ENCODE measurements around the gene MTMR6.
"Not testable (repeated sequence)": the region's sequence is repeated elsewhere in the genome, so short reads cannot be mapped to it uniquely, and the experiment has no call there.

MTMR6 gene

GRCh38 chr13:25286969-25287961 lies at the start of gene MTMR6:
Gene MTMR6 (minus strand): TSS chr13:25287488. CDS start chr13:25287247, 241 bp downstream.
- peak; percentile 93 to 97 for DNase-seq (ENCODE audit: low read depth in 2 of 2)

- no peak for DNase-seq (ENCODE audit: low read depth in 2 of 2)
Observed at GRCh38 chr13:25335856-25336255, 48.6 kb upstream of the MTMR6 start.

DNA sequence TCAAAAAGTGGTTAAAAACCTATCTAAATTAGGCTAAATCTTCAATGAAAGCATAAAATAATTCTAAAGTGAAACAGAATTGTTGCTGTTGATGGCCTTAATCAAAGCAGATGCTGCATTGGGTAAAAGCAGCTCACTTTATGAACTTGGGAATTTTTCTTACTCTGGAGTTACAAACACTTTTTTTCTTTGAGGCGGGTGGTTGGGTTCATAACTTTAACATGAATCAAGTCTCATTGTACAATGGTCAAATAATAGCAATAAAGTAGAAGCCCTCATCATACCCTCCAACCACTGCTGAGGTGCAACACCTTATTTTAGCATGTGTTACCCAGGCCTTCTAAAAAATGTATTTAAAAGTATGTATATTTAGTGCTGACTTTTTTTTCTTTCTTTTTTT lies 43.3 kb upstream of the MTMR6 start:
- DNase-seq (ENCODE audit: low read depth in 2 of 2) = no peak

DNA sequence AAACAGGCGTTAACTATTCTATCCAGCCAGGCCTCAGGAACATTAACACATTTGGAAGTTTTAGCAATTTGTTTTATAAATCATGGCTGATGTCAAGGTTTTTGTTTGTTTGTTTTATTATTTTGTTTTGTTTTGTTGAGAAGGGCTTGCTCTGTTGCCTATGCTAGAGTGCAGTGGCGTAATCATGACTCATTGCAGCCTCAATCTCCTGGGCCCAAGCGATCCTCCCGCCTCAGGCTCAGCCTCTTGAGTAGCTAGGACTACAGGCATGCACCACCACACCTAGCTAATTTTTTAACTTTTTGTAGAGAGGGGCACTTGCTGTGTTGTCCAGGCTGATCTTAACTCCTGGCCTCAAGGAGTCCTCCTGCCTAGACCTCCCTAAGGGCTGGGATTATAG lies 42.4 kb upstream of the MTMR6 start:
- no peak for DNase-seq (ENCODE audit: low read depth in 2 of 2)

DNA sequence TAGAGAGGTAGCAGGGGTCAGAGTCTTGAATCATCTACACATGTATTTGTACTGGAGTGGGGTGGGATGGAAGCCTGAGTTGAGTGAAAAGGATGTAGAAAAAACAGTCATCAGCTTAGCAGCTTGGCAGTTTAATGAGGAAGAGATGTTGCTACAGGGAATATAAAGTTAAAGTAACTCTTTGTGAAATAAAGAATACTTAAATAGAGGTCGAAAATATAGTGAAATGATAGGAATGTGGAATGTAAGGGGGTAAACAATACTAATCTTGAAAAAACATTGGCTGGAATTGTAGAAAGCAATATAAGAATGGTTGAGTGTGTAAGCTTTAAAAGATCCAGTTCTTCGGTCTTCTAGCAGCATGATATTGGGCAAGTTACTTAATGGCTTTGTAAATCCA lies 36.8 kb upstream of the MTMR6 start:
- DNase-seq (ENCODE audit: low read depth in 2 of 2) = no peak

GRCh38 chr13:25319771-25320170 lies 32.5 kb upstream of the MTMR6 start:
- DNase-seq (ENCODE audit: low read depth in 2 of 2) = no peak

DNA sequence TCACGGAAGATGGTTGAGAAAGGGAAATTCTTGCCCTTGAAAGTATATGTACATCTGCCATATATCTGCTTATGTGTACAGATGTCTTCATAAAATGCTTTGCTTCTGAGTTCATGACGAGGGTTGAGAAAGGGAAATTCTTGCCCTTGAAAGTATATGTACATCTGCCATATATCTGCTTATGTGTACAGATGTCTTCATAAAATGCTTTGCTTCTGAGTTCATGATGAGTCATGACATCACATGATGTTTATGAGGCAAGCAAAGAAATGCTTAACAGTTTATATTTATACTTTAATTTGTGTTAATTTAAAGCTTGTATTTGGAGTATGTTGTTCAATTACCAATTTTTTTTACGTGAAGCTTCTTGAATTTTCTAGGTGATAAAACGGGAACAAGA lies 31.7 kb upstream of the MTMR6 start:
- not testable (repeated sequence) for DNase-seq (ENCODE audit: low read depth in 2 of 2)

DNA sequence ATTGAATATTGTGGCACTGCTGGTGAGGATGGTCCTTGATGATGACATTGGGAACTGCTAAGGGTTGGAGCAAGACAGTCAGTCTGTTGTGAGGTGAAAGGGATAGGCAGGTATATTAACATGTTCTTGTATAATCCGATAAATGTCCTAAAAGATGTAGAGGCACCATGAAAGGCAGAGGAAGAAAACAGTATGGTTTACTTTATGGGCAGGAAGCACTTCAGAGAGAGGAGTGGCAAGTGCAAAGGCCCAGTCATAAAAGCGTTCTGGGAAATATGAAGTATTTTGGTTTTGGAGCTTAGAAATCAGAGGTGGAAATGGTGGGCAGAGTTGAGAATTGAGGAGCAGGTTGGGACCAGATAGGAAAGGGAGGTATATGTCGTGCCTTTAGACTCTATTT lies 23.6 kb upstream of the MTMR6 start:
- no peak for DNase-seq (ENCODE audit: low read depth in 2 of 2)

- DNase-seq (ENCODE audit: low read depth in 2 of 2) = no peak
Observed at GRCh38 chr13:25306671-25307464, 19.6 kb upstream of the MTMR6 start.

GRCh38 chr13:25302121-25302520 lies 14.8 kb upstream of the MTMR6 start:
- DNase-seq (ENCODE audit: low read depth in 2 of 2) = no peak

DNA sequence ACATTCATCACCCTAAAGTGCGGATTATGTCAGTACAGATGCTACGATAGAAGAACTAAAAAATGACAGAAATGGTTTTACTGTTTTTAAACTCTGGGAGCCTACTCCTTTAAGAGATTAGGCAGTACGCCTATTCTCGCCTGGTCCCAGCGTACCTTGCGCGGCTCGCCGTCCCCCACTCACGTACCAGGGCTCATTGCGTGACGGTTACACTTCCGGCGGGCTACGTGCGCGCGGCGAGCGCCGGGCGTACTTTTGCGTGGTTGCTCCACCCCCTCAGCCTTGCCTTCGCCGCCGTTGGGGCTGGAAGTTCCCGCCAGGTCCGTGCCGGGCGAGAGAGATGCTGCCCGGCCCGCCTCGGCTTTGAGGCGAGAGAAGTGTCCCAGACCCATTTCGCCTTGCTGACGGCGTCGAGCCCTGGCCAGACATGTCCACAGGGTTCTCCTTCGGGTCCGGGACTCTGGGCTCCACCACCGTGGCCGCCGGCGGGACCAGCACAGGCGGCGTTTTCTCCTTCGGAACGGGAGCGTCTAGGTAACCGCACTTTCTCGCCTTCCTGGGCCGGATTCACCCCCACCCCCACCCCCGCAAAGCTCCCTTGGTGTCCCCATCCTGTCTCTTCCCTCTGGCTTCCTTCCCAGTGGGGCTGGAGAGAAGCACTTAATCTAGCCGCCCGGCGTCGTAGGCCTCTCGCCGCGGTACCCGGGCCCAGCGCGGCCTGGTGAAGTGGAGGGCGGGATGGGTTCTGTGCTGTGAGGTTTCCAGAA lies 14.2 kb upstream of the MTMR6 start, which contains the start of gene NUP58:
TSS of gene NUP58 (plus strand) at position 279 of the 767 bp plus-strand sequence. CDS start at position 428, 149 bp downstream.
- peak; percentile 85 to 91 for DNase-seq (ENCODE audit: low read depth in 2 of 2)

GRCh38 chr13:25300861-25301346 lies 13.6 kb upstream of the MTMR6 start:
- DNase-seq (ENCODE audit: low read depth in 2 of 2) = no peak

DNA sequence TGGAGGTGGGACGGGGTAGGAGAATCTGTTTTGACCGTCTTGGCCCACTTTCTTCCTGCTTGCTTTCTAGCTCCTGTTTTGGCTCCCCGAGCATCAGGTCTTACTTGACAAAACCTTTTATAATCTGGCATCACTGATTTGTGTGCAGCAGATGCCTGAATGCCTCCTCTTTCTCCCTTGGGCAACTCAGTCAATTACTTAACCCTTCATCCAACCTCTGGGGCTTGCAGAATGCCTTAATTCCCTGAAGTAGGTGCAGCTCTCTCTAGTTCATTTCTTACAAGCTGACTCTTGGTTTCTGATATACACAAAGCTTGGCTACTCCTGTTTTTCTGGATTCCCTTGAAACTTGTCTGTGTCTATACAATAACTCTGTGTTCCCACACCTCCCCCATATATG lies 8.4 kb upstream of the MTMR6 start:
- no peak for DNase-seq (ENCODE audit: low read depth in 2 of 2)

DNA sequence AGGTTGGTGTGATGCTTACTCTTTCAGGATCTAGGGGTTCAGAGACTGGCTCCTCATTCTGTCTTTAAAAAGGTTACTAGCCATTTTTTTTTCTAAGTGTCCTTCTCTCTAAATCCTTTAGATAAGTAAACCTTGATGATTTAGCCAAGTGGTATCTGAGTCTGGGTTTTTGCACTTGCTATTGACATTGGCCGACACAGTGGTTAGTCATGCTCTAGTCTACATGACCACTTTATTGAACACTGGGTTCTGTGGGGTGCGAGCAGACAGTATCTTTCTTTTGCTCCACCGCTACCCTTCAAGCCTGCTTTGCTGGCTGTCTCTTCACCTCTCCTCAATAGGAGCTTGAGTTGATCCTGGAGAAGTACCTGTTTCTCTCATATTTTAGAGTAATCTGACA lies 7.9 kb upstream of the MTMR6 start:
- DNase-seq (ENCODE audit: low read depth in 2 of 2) = no peak

DNA sequence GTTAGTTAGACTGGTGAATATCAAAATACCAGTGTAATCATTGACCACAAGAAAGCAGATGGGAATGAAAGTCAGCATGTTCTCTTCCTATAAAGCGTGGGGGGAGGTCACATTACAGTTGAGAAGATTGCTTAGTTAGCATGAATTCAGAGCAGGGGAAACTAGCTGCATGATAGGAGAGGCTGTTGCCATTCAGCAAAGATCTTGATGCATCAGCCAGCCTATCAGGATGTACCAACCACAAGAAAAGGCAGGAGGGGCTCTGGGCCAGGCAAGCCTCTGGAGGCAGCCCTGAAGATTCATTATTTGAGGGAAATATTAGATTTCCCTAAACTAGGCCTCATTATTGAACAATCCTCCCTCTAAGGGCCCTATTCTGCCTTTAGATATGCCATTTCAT lies 5.0 kb upstream of the MTMR6 start:
- DNase-seq (ENCODE audit: low read depth in 2 of 2) = no peak

GRCh38 chr13:25291691-25292090 lies 4.4 kb upstream of the MTMR6 start:
- no peak for DNase-seq (ENCODE audit: low read depth in 2 of 2)

- DNase-seq (ENCODE audit: low read depth in 2 of 2) = no peak
Observed at GRCh38 chr13:25288966-25289365, 1.7 kb upstream of the MTMR6 start.

DNA sequence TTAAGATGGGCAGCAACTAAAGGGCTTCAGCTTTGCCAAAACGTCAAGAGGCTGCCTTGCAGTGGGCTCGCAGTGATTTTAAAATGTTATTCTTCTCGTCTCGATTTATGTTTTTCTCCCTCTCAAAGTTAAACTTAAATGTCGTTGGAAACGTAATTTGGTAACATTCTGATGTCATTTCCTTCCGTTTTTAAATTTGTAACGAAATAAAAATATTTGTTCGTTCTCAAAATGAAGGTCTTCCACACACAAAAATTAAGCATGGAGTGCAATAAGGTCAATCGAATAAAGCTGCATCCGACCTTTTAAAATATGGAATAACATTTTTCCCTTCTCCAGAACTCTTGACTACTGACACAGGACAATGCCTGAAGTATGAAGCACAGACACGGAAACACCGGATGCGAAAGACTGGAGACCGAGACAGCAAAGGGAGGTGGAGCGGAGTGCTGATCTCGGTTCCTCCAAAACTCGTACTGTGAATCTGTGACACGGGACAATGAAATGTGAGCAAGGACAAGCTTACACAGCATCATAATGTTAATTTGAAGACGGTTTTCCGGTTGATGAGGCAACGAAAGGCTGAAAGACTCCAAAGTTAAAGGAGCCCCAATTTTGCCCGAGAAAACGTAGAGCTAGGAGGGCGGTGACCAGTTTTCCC lies 850 bp downstream of the MTMR6 start:
- DNase-seq (ENCODE audit: low read depth in 2 of 2) = no peak

DNA sequence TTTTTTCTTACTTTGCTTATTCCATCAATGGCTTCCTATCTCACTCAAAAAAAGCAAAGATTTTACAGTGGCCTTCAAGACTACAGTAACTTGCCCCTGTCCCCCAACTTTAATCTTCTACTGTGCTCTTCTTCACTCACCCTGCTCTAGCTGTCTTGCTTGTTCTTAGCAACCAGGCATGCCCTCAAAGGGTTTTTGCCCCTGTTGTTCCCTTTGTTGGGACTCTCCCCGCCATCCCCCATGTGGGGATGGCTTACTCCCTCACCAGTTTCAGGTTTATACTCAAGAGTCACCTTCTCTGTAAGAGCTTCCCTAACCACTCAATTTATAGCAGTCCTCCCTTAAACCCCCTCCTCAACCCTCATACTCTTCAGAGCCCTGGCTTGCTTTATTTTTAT lies 5.4 kb downstream of the MTMR6 start:
- DNase-seq (ENCODE audit: low read depth in 2 of 2) = no peak

GRCh38 chr13:25281193-25281934 lies 5.9 kb downstream of the MTMR6 start:
- no peak for DNase-seq (ENCODE audit: low read depth in 2 of 2)

All from stimulated activated CD8-positive, alpha-beta memory T cell treated with anti-CD3 and anti-CD28 coated beads, Interleukin-7, amount 100 ng/mL, for 1 hour (primary cell).